ENCODE results near the gene FDPS.

Gene FDPS

GRCh38 chr1:155273343-155274245 lies 35.1 kb upstream of the FDPS start, which contains the start of gene CLK2:
CLK2 (minus strand) TSS chr1:155273504; CDS start chr1:155270977, 2,527 bp downstream.
- WGBS, result 20% methylated on average over 61 of the region's 61 CpGs
- Histone ChIP-seq H3K4me3 (ENCODE audit: low read length) (peak within 1 kb of the TSS; percentile 89), H3K27me3 (ENCODE audit: insufficient read depth, low read length) (peaks cover 8% of the 10 kb centered on the region; the same call in 1 of the 2 replicates), H3K27ac (ENCODE audit: low read depth, low read length) (peak within 1 kb of the TSS; percentile 96), H3K4me1 (ENCODE audit: insufficient read depth, low read length) (peaks cover 11% of the 10 kb centered on the region), H3K9me3 (ENCODE audit: insufficient read depth, low read depth, low read length) (no peaks in the 10 kb centered on the region), H3K9ac (ENCODE audit: low read depth, low read length) (peak within 1 kb of the TSS; percentile 77), H3K36me3 (ENCODE audit: insufficient read depth, low read length) (peaks cover 30% of the 10 kb centered on the region)

DNA sequence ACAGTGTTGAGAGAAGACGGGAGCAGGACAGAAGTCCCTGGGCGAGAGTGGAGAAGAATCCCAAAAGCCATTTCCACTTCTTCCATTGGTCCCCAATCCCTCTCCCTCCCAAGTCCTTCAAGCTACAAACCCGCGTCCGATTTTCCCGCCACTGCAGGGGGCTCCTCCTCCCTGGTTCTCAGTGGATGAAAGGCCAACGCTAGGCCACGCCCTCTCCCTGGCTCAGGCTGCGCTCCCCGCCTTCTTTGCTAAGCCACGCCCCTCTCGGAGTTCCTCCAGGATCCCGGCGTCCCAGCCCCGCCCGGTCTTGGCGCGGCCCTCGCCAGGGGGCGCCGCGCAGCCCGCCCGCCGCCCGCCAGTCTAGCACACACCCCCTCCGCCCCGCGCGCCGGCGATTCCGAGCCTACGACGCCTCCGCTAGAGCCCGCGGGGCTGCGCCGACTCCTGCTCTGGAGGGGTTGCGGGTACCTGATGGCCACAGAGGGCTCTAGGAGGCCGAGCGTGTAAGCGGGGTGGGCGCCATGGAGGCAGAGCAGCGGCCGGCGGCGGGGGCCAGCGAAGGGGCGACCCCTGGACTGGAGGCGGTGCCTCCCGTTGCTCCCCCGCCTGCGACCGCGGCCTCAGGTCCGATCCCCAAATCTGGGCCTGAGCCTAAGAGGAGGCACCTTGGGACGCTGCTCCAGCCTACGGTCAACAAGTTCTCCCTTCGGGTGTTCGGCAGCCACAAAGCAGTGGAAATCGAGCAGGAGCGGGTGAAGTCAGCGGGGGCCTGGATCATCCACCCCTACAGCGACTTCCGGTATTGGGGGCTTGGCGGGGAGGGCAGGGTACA lies 31.4 kb upstream of the FDPS start, which contains the start of gene HCN3:
Gene HCN3 (plus strand): TSS at position 394 of the 832 bp plus-strand sequence. CDS start 128 bp downstream, at position 522.
- H3K27ac ChIP-seq (ENCODE audit: low read depth, low read length), result no peak within 1 kb of the TSS
- no peaks in the 10 kb centered on the region for H3K9me3 ChIP-seq (ENCODE audit: insufficient read depth, low read depth, low read length)

GRCh38 chr1:155277902-155278688 lies 30.6 kb upstream of the FDPS start:
- WGBS, result under 1% methylated on average over 29 of the region's 29 CpGs
- Histone ChIP-seq H3K9ac (ENCODE audit: low read depth, low read length) (no peak overlapping the region), H3K27me3 (ENCODE audit: insufficient read depth, low read length) (peaks cover 8% of the 10 kb centered on the region; the same call in 1 of the 2 replicates)

More for the DNA sequence above, 31.4 kb upstream of the FDPS start, which contains the start of gene HCN3:
- under 1% methylated on average over 68 of the region's 68 CpGs for WGBS
- H3K4me3 ChIP-seq (ENCODE audit: low read length), result peak within 1 kb of the TSS; percentile 70
- peaks cover 8% of the 10 kb centered on the region; the same call in 1 of the 2 replicates for H3K27me3 ChIP-seq (ENCODE audit: insufficient read depth, low read length)
- H3K9ac ChIP-seq (ENCODE audit: low read depth, low read length), result peak within 1 kb of the TSS; percentile 13; the same call in 1 of the 2 replicates
- H3K4me1 ChIP-seq (ENCODE audit: insufficient read depth, low read length), result peaks cover 21% of the 10 kb centered on the region
- H3K36me3 ChIP-seq (ENCODE audit: insufficient read depth, low read length), result no peaks in the 10 kb centered on the region; the same call in 1 of the 2 replicates

DNA sequence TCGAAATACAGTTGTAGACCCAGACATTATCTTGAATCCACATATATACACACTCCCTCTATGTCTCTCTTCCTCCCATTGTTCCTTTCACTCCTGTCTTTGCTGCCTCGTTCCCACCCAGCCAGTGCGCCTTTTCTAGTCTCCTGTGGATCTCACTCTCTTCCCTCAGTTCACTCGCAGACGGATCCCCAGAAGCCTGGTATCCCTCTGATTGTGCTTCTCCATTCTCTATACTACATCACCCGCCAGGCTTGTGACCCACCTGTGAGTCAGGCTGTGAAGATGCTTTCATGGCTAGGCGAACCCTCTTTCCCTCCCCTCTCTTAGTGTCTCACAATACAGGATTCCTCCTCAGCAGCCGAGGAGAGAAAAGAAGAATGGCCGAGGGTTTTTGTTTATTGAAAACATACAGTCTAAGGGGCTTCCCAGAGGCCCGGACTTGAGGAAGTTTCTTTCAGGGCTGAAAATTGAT lies 29.9 kb upstream of the FDPS start:
- 50% methylated on average over 9 of the region's 10 CpGs for WGBS
- Histone ChIP-seq H3K36me3 (ENCODE audit: insufficient read depth, low read length) (no peaks in the 10 kb centered on the region), H3K27ac (ENCODE audit: low read depth, low read length) (no peak overlapping the region), H3K4me1 (ENCODE audit: insufficient read depth, low read length) (peaks cover 16% of the 10 kb centered on the region), H3K9ac (ENCODE audit: low read depth, low read length) (0 out of 2 replicates have a peak overlapping the region, but pooled peaks have one; percentile 17), H3K4me3 (ENCODE audit: low read length) (peak overlapping the region; percentile 8), H3K9me3 (ENCODE audit: insufficient read depth, low read depth, low read length) (no peaks in the 10 kb centered on the region), H3K27me3 (ENCODE audit: insufficient read depth, low read length) (peaks cover 8% of the 10 kb centered on the region; the same call in 1 of the 2 replicates)

More at GRCh38 chr1:155277902-155278688, 30.6 kb upstream of the FDPS start:
- Histone ChIP-seq H3K4me1 (ENCODE audit: insufficient read depth, low read length) (peaks cover 18% of the 10 kb centered on the region), H3K4me3 (ENCODE audit: low read length) (peak overlapping the region; percentile 70), H3K36me3 (ENCODE audit: insufficient read depth, low read length) (no peaks in the 10 kb centered on the region), H3K27ac (ENCODE audit: low read depth, low read length) (no peak overlapping the region), H3K9me3 (ENCODE audit: insufficient read depth, low read depth, low read length) (no peaks in the 10 kb centered on the region)

GRCh38 chr1:155279268-155279667 lies 29.4 kb upstream of the FDPS start:
- Histone ChIP-seq H3K27me3 (ENCODE audit: insufficient read depth, low read length) (peaks cover 8% of the 10 kb centered on the region; the same call in 1 of the 2 replicates), H3K9me3 (ENCODE audit: insufficient read depth, low read depth, low read length) (no peaks in the 10 kb centered on the region), H3K36me3 (ENCODE audit: insufficient read depth, low read length) (no peaks in the 10 kb centered on the region), H3K4me3 (ENCODE audit: low read length) (no peak overlapping the region), H3K27ac (ENCODE audit: low read depth, low read length) (no peak overlapping the region), H3K9ac (ENCODE audit: low read depth, low read length) (0 out of 2 replicates have a peak overlapping the region, but pooled peaks have one; percentile 17), H3K4me1 (ENCODE audit: insufficient read depth, low read length) (peaks cover 14% of the 10 kb centered on the region)
- 42% methylated on average over 2 of the region's 2 CpGs for WGBS

- peaks cover 14% of the 10 kb centered on the region; the same call in 1 of the 2 replicates for H3K4me1 ChIP-seq (ENCODE audit: insufficient read depth, low read length)
- H3K27me3 ChIP-seq (ENCODE audit: insufficient read depth, low read length), result no peaks in the 10 kb centered on the region
- H3K9me3 ChIP-seq (ENCODE audit: insufficient read depth, low read depth, low read length), result no peaks in the 10 kb centered on the region
- no peak overlapping the region for H3K4me3 ChIP-seq (ENCODE audit: low read length)
- no peak overlapping the region for H3K27ac ChIP-seq (ENCODE audit: low read depth, low read length)
- WGBS, result 90% methylated on average over 29 of the region's 29 CpGs
- no peak overlapping the region for H3K9ac ChIP-seq (ENCODE audit: low read depth, low read length)
- H3K36me3 ChIP-seq (ENCODE audit: insufficient read depth, low read length), result no peaks in the 10 kb centered on the region
Measured at GRCh38 chr1:155282488-155283091, 26.1 kb upstream of the FDPS start.

DNA sequence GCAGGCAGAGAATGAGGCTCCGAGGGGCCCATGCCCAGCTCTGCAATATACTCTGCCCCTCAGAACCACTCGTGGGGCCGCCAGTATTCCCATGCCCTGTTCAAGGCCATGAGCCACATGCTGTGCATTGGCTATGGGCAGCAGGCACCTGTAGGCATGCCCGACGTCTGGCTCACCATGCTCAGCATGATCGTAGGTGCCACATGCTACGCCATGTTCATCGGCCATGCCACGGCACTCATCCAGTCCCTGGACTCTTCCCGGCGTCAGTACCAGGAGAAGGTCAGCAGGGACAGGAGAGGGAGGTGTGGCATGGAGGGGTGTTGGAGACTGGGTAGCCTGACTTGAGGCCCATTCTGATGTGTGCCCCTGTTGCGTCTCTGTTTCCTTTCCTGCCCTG lies 24.2 kb upstream of the FDPS start:
- Histone ChIP-seq H3K9me3 (ENCODE audit: insufficient read depth, low read depth, low read length) (no peaks in the 10 kb centered on the region), H3K4me1 (ENCODE audit: insufficient read depth, low read length) (peaks cover 2% of the 10 kb centered on the region; the same call in 1 of the 2 replicates), H3K4me3 (ENCODE audit: low read length) (no peak overlapping the region), H3K27ac (ENCODE audit: low read depth, low read length) (no peak overlapping the region), H3K9ac (ENCODE audit: low read depth, low read length) (no peak overlapping the region), H3K27me3 (ENCODE audit: insufficient read depth, low read length) (no peaks in the 10 kb centered on the region), H3K36me3 (ENCODE audit: insufficient read depth, low read length) (no peaks in the 10 kb centered on the region)
- 93% methylated on average over 12 of the region's 12 CpGs for WGBS

DNA sequence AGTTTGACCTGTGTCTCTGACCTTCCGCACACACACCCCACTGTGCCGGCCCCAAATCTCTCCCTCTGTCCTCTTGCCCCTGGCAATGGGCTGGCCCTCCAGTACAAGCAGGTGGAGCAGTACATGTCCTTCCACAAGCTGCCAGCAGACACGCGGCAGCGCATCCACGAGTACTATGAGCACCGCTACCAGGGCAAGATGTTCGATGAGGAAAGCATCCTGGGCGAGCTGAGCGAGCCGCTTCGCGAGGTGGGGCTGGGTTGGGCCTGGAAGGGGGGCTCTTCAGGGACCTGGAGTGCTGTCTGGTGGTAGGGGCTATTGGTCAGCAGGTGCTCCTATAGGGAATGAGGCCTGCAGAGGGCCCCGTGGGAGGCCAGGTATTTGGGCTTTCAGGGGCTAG lies 23.6 kb upstream of the FDPS start:
- Histone ChIP-seq H3K4me3 (ENCODE audit: low read length) (no peak overlapping the region), H3K36me3 (ENCODE audit: insufficient read depth, low read length) (no peaks in the 10 kb centered on the region), H3K9ac (ENCODE audit: low read depth, low read length) (no peak overlapping the region), H3K27ac (ENCODE audit: low read depth, low read length) (no peak overlapping the region), H3K27me3 (ENCODE audit: insufficient read depth, low read length) (no peaks in the 10 kb centered on the region), H3K4me1 (ENCODE audit: insufficient read depth, low read length) (no peaks in the 10 kb centered on the region), H3K9me3 (ENCODE audit: insufficient read depth, low read depth, low read length) (no peaks in the 10 kb centered on the region)
- 93% methylated on average over 14 of the region's 14 CpGs for WGBS

GRCh38 chr1:155285631-155286044 lies 23.0 kb upstream of the FDPS start:
- H3K36me3 ChIP-seq (ENCODE audit: insufficient read depth, low read length), result no peaks in the 10 kb centered on the region
- H3K9me3 ChIP-seq (ENCODE audit: insufficient read depth, low read depth, low read length), result no peaks in the 10 kb centered on the region
- no peaks in the 10 kb centered on the region for H3K27me3 ChIP-seq (ENCODE audit: insufficient read depth, low read length)
- H3K9ac ChIP-seq (ENCODE audit: low read depth, low read length), result no peak overlapping the region
- H3K4me1 ChIP-seq (ENCODE audit: insufficient read depth, low read length), result no peaks in the 10 kb centered on the region
- WGBS, result 95% methylated on average over 18 of the region's 18 CpGs
- H3K27ac ChIP-seq (ENCODE audit: low read depth, low read length), result no peak overlapping the region
- no peak overlapping the region for H3K4me3 ChIP-seq (ENCODE audit: low read length)

- 91% methylated on average over 2 of the region's 2 CpGs for WGBS
Measured at GRCh38 chr1:155286544-155286943, 22.1 kb upstream of the FDPS start.

More at GRCh38 chr1:155286544-155286943, 22.1 kb upstream of the FDPS start:
- H3K9ac ChIP-seq (ENCODE audit: low read depth, low read length), result no peak overlapping the region
- H3K4me1 ChIP-seq (ENCODE audit: insufficient read depth, low read length), result no peaks in the 10 kb centered on the region
- no peaks in the 10 kb centered on the region for H3K36me3 ChIP-seq (ENCODE audit: insufficient read depth, low read length)
- H3K27ac ChIP-seq (ENCODE audit: low read depth, low read length), result no peak overlapping the region
- no peaks in the 10 kb centered on the region for H3K27me3 ChIP-seq (ENCODE audit: insufficient read depth, low read length)
- no peaks in the 10 kb centered on the region for H3K9me3 ChIP-seq (ENCODE audit: insufficient read depth, low read depth, low read length)
- no peak overlapping the region for H3K4me3 ChIP-seq (ENCODE audit: low read length)

All from HUES64 (cell line).